D341Med (cell line): ENCODE results near the gene ZNF845.
"Not testable (repeated sequence)": the region's sequence is repeated elsewhere in the genome, so short reads cannot be mapped to it uniquely, and the experiment has no call there.

Source experiments
- DNase-seq: peaks from one replicate; pipeline ENCODE4 v3.0.0; 2012; ENCODE audit warnings: low spot score

Gene ZNF845

DNA sequence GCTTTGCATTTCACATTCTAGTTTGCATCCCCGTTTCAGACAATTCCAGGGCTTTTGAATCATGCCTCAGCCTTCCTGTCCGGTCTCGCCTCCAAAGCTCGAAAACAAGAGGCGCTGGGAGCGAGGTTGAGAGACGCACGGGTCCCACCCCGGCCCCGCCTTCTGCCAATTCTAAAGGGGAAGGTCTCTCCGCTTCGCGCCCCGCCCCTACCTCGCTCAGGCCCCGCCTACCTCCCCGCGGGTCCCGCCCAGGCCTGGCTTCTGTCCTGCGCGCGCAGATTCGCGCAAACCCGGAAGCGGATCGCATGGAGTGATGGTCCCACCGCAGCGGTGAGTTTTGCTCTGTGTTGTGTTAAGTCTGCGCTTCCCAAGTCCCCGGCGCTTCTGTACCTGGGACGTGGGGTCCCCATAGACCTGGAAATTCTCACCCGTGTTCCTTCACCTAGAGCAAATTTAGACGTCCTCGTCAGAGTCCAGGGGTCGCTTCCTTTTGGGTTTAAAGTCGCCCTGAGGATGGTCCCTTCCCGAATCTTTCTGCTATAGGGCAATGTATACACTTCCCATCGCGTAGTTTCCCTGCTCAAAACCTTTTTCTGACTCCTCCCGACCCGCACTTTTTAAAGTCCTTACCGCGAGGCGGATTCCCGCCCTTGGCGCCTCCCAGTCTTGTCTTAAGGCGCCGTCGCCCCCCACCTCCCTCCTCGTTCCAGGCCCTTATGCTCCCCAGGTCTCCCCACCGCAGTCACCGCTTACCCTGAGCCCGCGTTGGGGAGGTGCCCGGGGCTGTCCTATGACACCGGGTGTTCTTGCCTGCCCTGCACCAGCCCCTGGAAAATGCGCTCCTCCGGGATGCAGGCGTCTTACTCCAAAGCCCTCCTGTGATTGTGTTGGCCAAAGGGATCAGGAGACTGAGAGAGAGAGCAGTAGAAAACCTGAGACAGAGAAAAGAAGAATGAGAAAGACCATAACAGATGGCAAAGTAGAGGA lies at the start of gene ZNF845:
Gene ZNF845 (plus strand): TSS at position 287 of the 987 bp plus-strand sequence. CDS start 7,559 bp downstream, outside the sequence.
- peak; percentile 92 for DNase-seq

GRCh38 chr19:53285087-53285486 lies 48.5 kb upstream of the ZNF845 start:
- no peak for DNase-seq

GRCh38 chr19:53290758-53291549 lies 42.6 kb upstream of the ZNF845 start:
- DNase-seq = no peak

DNA sequence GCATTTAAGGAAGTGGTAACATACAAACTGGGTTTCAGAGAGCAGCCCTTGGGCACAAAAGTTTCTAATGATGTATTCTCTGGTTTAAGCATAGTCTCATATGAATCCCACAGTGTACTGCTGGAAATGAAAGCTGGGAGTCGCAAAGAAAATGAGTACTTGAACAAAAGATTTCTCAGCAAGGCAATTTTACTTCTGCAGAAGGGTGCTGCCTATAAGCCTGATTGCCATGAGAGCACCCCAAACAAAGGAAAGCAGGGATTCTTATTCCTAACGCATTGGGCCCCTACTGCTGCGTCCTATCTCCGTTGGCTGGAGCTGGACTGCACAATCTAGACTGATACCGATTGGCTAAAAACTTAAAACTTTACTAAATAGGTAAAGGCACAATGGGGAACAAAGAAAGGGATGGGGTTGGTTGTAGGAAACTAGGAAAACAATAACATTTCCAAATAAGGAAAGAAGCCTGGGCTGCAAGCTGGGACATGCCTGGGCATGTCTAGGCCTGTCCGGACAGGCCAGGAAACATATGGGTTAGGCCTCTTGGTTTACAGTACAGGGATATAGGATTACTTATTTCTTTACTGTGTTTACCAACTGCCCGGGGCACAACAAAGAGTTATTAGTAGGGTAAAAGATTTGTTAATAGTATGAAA lies 38.6 kb upstream of the ZNF845 start:
- DNase-seq = no peak

- DNase-seq = not testable (repeated sequence)
Observed at GRCh38 chr19:53301341-53301740, 32.2 kb upstream of the ZNF845 start.

DNA sequence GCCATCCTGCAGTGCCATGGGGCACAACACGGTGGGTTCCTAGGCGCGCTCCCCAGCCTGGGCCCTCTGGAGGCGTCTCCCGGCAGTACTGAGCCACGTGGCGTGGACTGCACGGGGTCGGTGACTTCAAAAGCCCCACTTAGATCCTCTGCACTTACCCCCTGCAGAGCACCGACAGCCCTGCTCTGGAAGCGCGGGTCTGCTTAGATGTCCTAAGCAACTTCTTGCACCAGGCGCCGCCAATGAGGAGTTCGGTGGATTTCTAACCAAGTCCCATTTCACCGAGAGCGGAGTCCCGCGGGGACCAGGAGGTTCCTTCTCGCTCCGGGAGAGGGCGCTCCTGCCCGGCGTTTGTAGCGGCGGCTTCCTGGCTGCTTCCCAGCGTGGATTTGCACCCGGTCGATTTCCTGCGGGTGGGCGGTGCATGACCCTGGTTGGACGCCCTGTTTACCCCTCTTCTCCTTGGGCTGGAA lies 25.2 kb upstream of the ZNF845 start:
- DNase-seq = peak; percentile 77

- peak; percentile 52 for DNase-seq
Observed at GRCh38 chr19:53311044-53311443, 22.5 kb upstream of the ZNF845 start.

DNA sequence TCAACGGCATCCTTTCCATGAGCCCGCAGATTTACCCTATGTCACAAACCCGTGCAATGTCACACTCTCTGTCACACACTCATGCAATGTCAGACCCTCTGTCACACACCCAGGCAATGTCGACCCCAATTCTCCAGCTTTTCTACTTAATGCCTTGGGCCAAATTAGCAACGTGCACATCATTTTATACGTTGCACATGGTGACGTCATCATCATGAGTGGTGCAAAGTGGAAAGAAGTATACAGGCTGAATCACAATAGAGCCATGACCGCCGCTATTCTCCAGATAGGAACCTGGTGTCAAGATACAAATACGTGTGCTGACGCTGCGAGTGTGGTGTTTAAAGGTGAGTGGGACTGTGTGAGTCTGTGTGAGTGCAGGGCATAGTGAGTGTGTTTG lies 21.7 kb upstream of the ZNF845 start:
- no peak for DNase-seq

GRCh38 chr19:53328967-53329366 lies 4.6 kb upstream of the ZNF845 start:
- no peak for DNase-seq

GRCh38 chr19:53332484-53332883 lies 1.1 kb upstream of the ZNF845 start:
- no peak for DNase-seq

DNA sequence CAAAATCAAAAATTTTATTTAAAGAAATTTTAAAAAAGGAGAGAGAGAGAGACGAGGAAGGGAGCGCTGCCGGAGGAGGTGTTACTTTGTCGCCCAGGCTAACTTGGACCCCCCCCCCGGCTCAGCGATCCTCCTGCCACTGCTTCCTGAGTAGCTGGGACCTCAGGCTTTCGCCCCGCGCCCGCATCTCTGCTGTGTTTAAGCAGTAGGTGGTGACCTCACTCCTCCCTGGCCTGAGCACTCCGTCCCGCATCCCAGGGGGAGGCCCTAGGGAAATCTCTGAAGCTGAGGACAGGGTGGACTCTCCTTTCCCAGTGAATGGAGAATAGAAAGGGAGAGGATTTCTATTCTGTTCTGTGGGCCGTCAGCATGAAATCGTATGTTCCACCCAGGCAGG lies 485 bp upstream of the ZNF845 start:
- peak; percentile 47 for DNase-seq

DNA sequence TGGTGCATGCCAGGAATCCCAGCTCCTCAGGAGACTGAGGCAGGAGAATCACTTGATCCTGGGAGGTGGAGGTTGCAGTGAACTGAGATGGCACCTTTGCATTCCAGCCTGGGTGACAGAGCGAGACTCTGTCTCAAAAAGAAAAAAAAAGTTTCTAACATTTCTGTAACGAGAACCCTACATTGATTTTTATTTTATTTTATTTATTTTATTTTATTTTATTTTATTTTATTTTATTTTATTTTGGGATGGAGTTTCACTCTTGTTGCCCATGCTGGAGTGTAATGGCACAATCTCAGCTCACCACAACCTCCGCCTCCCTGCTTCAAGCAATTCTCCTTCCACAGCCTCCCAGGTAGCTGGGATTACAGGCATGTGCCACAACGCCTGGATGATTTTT lies 10.9 kb downstream of the ZNF845 start:
- DNase-seq = not testable (repeated sequence)

- no peak for DNase-seq
Observed at GRCh38 chr19:53355739-53356138, 22.2 kb downstream of the ZNF845 start.

DNA sequence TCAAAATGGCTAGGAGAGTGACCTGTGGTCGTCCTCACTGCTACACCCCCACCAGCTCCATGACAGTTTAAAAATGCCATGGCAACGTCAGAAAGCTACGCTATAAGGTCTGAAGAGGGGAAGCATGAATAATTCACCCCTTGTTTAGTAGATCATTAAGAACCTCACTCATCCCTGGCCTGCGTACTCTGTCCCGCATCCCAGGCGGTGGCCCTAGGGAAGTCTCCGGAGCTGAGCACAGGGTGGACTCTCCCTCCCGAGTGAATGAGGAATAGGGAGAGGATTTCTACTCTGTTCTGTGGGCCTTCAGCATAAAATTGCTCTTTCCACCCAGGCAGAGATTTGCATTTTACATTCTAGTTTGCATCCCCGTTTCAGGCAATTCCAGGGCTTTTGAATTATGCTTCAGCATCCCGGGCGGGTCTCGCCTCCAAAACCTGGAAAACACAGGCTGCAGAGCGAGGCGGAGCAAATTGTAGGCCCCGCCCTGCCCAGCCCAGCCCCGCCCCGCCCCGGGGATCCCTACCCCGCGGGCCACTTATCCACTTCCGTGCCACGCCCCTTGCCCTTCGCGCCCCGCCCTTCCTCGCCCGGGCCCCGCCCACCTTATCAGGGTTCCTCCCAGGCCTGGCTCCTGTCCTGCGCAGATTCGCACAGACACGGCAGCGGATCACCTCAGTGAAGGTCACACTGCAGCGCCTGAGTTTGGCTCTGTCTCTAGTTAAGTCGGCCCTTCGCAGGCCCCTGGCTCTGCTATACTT lies 24.5 kb downstream of the ZNF845 start:
- peak; percentile 38 for DNase-seq

- DNase-seq = not testable (repeated sequence)
Observed at GRCh38 chr19:53360056-53360455, 26.5 kb downstream of the ZNF845 start.

DNA sequence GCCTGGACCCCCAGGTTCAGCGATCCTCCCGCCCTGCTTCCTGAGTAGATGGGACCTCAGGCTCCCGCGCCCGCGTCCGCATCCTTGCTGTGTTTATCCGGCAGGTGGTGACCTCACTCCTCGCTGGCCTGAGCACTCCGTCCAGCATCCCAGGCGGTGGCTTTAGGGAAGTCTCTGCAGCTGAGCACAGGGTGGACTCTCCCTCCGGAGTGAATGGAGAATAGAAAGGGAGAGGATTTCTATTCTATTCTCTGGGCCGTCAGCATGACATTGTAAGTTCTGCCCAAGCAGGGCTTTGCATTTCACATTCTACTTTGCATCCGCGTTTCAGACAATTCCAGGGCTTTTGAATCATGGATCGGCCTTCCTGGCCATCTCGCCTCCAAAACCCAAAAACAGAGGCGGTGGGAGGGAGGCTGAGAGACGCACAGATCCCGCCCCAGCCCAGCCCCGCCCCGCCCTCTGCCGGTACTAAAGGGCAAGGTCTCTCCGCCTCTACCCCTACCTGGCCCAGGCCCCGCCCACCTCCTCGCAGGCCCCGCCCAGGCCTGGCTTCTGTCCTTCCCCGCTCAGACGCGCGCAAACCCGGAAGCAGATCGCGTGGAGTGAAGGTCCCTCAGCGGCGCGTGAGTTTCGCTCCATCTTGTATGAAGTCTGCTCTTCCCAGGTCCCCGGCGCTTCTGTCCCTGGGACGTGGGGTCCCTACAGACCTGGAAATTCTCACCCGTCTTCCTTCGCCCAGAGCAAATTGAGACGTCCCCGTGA lies 31.8 kb downstream of the ZNF845 start, which contains the start of gene ZNF525:
Gene ZNF525 (plus strand): TSS at position 572 of the 765 bp plus-strand sequence. CDS start 6,577 bp downstream, outside the sequence.
- DNase-seq = peak; percentile 91

DNA sequence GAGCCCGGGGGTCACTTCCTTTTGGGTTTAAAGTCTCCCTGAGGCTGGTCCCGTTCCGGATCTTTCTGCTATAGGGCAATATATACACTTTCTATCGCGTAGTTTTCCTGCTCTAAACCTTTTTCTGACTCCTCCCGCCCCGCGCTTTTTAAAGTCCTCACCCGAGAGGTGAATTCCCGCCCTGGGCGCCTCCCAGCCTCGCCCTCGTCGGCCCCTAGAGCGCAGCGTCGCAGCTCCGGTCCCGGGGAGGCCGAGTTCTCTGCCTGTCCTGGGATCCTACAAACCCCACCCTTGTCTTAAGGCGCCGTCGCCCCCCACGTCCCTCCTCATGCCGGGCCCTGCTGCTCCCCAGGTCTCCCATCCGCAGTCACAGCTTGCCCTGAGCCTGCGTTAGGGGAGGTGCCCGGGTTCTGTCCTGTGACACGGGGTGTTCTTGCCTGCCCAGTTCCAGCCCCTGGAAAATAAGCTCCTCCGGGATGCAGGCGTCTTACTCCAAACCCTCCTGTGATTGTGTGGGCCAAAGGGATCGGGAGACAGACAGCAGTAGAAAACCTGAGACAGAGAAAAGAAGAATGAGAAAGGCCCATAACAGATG lies 32.4 kb downstream of the ZNF845 start:
- DNase-seq = peak; percentile 43

- DNase-seq = no peak
Observed at GRCh38 chr19:53372196-53372595, 38.6 kb downstream of the ZNF845 start.

- DNase-seq = no peak
Observed at GRCh38 chr19:53374288-53374687, 40.7 kb downstream of the ZNF845 start.

GRCh38 chr19:53374743-53375142 lies 41.2 kb downstream of the ZNF845 start:
- DNase-seq = no peak
